H1 (cell line): Measurements from ENCODE around the gene MCF2L. TPM values are rescaled to one million over a fixed set of nuclear protein-coding genes. Genes with fewer than 3 reads are reported as not detected.

Experiments
- CTCF ChIA-PET: fragments of 300-600 bp; sonication (Branson Sonifier 250); formaldehyde crosslinking; loops from one replicate; lab custom pipeline; 2021; ENCODE audit not compliant: partially characterized antibody; lab: Charles Lee
- POLR2A ChIA-PET: fragments of 300-600 bp; sonication (Branson Sonifier 250); formaldehyde crosslinking; loops from one replicate; lab custom pipeline; 2021; ENCODE audit warnings: inconsistent platforms; ENCODE audit not compliant: partially characterized antibody; lab: Charles Lee
- DNase-seq, 2 experiments: peaks; one replicate each; pipeline versions ENCODE4 v3.0.0 to v3.0.0-alpha.2; 2010 to 2022; ENCODE audit warnings: low spot score in 2 of 2, low read depth in 1 of 2, mixed read lengths in 1 of 2
- FAIRE-seq: peaks from 2 replicates; lab custom pipeline; 2011; peaks lifted over from hg19 to GRCh38; lab: Jason Lieb, UNC
- H2AFZ ChIP-seq: 2 replicates; pipeline ENCODE4 v1.8.1; 2012; ENCODE audit warnings: low read length, inconsistent platforms
- H2AK5ac ChIP-seq: 2 replicates; pipeline ENCODE4 v1.6.1; 2013; ENCODE audit warnings: low read depth, low read length
- H2BK120ac ChIP-seq: replicated peaks from 2 replicates; pipeline ENCODE3; 2013; ENCODE audit warnings: low read depth, low read length, inconsistent platforms
- H2BK12ac ChIP-seq: 2 replicates; pipeline ENCODE4 v1.6.1; 2013; ENCODE audit warnings: low read depth, low read length
- H2BK15ac ChIP-seq: 2 replicates; pipeline ENCODE4 v1.6.1; 2013; ENCODE audit warnings: low read length
- H2BK20ac ChIP-seq: 2 replicates; pipeline ENCODE4 v1.6.1; 2013; ENCODE audit warnings: low read length
- H2BK5ac ChIP-seq: 2 replicates; pipeline ENCODE4 v1.6.1; 2013; ENCODE audit warnings: low read depth, low read length
- H3K14ac ChIP-seq: 2 replicates; pipeline ENCODE4 v1.6.1; 2013; ENCODE audit warnings: inconsistent platforms; ENCODE audit not compliant: insufficient read length
- H3K18ac ChIP-seq: 2 replicates; pipeline ENCODE4 v1.6.1; 2013; ENCODE audit warnings: low read length; ENCODE audit errors: extremely low read depth
- H3K23ac ChIP-seq: 2 replicates; pipeline ENCODE4 v1.6.1; 2013; ENCODE audit warnings: inconsistent platforms; ENCODE audit not compliant: insufficient read length
- H3K23me2 ChIP-seq: 2 replicates; pipeline ENCODE4 v1.6.1; 2013; ENCODE audit warnings: low read depth, low read length
- H3K27ac ChIP-seq: 2 replicates; pipeline ENCODE4 v1.6.1; 2011; ENCODE audit warnings: low read depth, low read length, inconsistent platforms
- H3K27me3 ChIP-seq, 4 experiments: replicated peaks in 1 of 4; 1 replicate in 1 of 4; 2 replicates in 3 of 4; pipeline versions ENCODE4 v1.6.1 to v1.8.1; 2011 to 2013; ENCODE audit warnings: low read length in 3 of 4, mild to moderate bottlenecking in 3 of 4, inconsistent platforms in 2 of 4, mixed read lengths in 2 of 4, moderate library complexity in 1 of 4; ENCODE audit not compliant: control insufficient read depth in 3 of 4, insufficient read depth in 3 of 4; ENCODE audit errors: extremely low read depth in 1 of 4
- H3K36me3 ChIP-seq, 4 experiments: 2 replicates each; pipeline versions ENCODE4 v1.6.1 to v1.8.1; 2011 to 2013; ENCODE audit warnings: mild to moderate bottlenecking in 4 of 4, low read length in 3 of 4, moderate library complexity in 2 of 4, control low read depth in 1 of 4, inconsistent platforms in 1 of 4; ENCODE audit not compliant: insufficient read depth in 4 of 4, control insufficient read depth in 2 of 4
- H3K4ac ChIP-seq: replicated peaks from 2 replicates; pipeline ENCODE3; 2013; ENCODE audit warnings: low read length, low read depth, mixed read lengths, inconsistent platforms; ENCODE audit not compliant: insufficient read length
- H3K4me1 ChIP-seq, 4 experiments: replicated peaks in 1 of 4; 1 replicate in 1 of 4; 2 replicates in 3 of 4; pipeline versions ENCODE4 v1.6.1 to v1.8.1; 2011 to 2013; ENCODE audit warnings: low read length in 3 of 4, inconsistent platforms in 2 of 4, mixed read lengths in 1 of 4; ENCODE audit not compliant: insufficient read depth in 4 of 4, control insufficient read depth in 3 of 4
- H3K4me2 ChIP-seq, 2 experiments: 2 replicates each; pipeline versions ENCODE4 v1.6.1 to v1.8.1; 2011 to 2013; ENCODE audit warnings: low read depth in 2 of 2, low read length in 2 of 2, control low read depth in 1 of 2, inconsistent platforms in 1 of 2, mild to moderate bottlenecking in 1 of 2; ENCODE audit not compliant: insufficient read depth in 1 of 2
- H3K4me3 ChIP-seq, 4 experiments: fragments of 200-600, 300-600 bp in 1 of 4; sonication (generic), shearing (Covaris generic), sonication (Bioruptor Twin) in 1 of 4; 2 replicates each; pipeline versions ENCODE4 v1.5.1 to v1.8.1; 2011 to 2016; ENCODE audit warnings: low read length in 4 of 4, low read depth in 3 of 4, control low read depth in 2 of 4, inconsistent platforms in 2 of 4, mild to moderate bottlenecking in 2 of 4, mixed read lengths in 1 of 4, moderate library complexity in 1 of 4; ENCODE audit not compliant: insufficient read depth in 2 of 4; ENCODE audit errors: extremely low read depth in 1 of 4
- H3K56ac ChIP-seq: replicated peaks from 2 replicates; pipeline ENCODE3; 2013; ENCODE audit warnings: low read depth, mild to moderate bottlenecking, mixed read lengths, low read length, inconsistent platforms; ENCODE audit not compliant: insufficient read length
- H3K79me1 ChIP-seq: 2 replicates; pipeline ENCODE4 v1.6.1; 2013; ENCODE audit warnings: low read depth, low read length, control low read depth
- H3K79me2 ChIP-seq, 2 experiments: 2 replicates each; pipeline versions ENCODE4 v1.6.1 to v1.8.1; 2012 to 2013; ENCODE audit warnings: low read length in 2 of 2, mild to moderate bottlenecking in 2 of 2, inconsistent platforms in 1 of 2; ENCODE audit not compliant: insufficient read depth in 2 of 2, control insufficient read depth in 1 of 2
- H3K9ac ChIP-seq, 4 experiments: replicated peaks in 1 of 4; 1 replicate in 1 of 4; 2 replicates in 3 of 4; pipeline versions ENCODE4 v1.6.1 to v1.8.1; 2011 to 2013; ENCODE audit warnings: low read depth in 3 of 4, low read length in 3 of 4, control low read depth in 2 of 4, mild to moderate bottlenecking in 2 of 4, moderate library complexity in 2 of 4, inconsistent platforms in 1 of 4; ENCODE audit errors: extremely low read depth in 1 of 4
- H3K9me3 ChIP-seq, 2 experiments: 2 replicates each; pipeline versions ENCODE4 v1.6.1 to v1.8.1; 2012 to 2013; ENCODE audit warnings: mild to moderate bottlenecking in 2 of 2, moderate library complexity in 2 of 2, control low read depth in 1 of 2, inconsistent platforms in 1 of 2, low read depth in 1 of 2, low read length in 1 of 2, mixed read lengths in 1 of 2; ENCODE audit not compliant: insufficient read depth in 2 of 2
- H4K20me1 ChIP-seq, 2 experiments: replicated peaks in 1 of 2; 2 replicates each; pipeline versions ENCODE3 to v1.8.1; 2011 to 2013; ENCODE audit warnings: inconsistent platforms in 2 of 2, low read length in 2 of 2, mild to moderate bottlenecking in 1 of 2; ENCODE audit not compliant: insufficient read depth in 2 of 2, control insufficient read depth in 1 of 2
- H4K5ac ChIP-seq: 2 replicates; pipeline ENCODE4 v1.6.1; 2013; ENCODE audit warnings: low read length, low read depth, mixed read lengths, inconsistent platforms; ENCODE audit not compliant: insufficient read length
- H4K8ac ChIP-seq: 2 replicates; pipeline ENCODE4 v1.8.0; 2013; ENCODE audit warnings: mild to moderate bottlenecking, moderate library complexity, low read length, inconsistent platforms; ENCODE audit not compliant: insufficient read depth; ENCODE audit errors: extremely low read depth
- H4K91ac ChIP-seq: replicated peaks from 2 replicates; pipeline ENCODE3; 2013; ENCODE audit warnings: low read length, mixed read lengths, inconsistent platforms; ENCODE audit not compliant: insufficient read length
- RXRA ChIP-seq: IDR thresholded peaks from 2 replicates; pipeline ENCODE4 v1.6.1; 2011; ENCODE audit warnings: low read depth, mild to moderate bottlenecking, low read length, moderate library complexity; ENCODE audit not compliant: insufficient read depth
- WGBS, 2 experiments: shearing (Covaris generic) in 1 of 2; methylation state at CpG; one replicate each; pipeline versions ENCODE4 v1.1.6 to v1.1.7; 2013 to 2015; ENCODE audit warnings: low lambda C conversion rate in 2 of 2, mixed read lengths in 2 of 2, inconsistent platforms in 1 of 2, low coverage in 1 of 2, missing lambda C conversion rate in 1 of 2; ENCODE audit not compliant: insufficient replicate concordance in 2 of 2, insufficient coverage in 1 of 2, insufficient read length in 1 of 2; ENCODE audit errors: extremely low coverage in 1 of 2, missing lambda C conversion rate in 1 of 2; 5-methylcytosine and 5-hydroxymethylcytosine counted together
- polyA plus RNA-seq, 7 experiments: library from polyadenylated mRNA; depleted of rRNA in 3 of 7; stranded (reverse) in 5 of 7; unstranded in 2 of 7; fragments of >200 nt in 5 of 7; fragments of 200-250 nt in 2 of 7; gene quantifications; 1 replicate in 5 of 7; 2 replicates in 1 of 7; 4 replicates in 1 of 7; pipeline versions ENCODE4 v1.2.1 to v1.2.3, GENCODE V29; 2011 to 2013; ENCODE audit warnings: missing spikeins in 2 of 7, mixed read lengths in 2 of 7
- total RNA-seq: library from RNA; stranded (reverse); fragmentation: NEBNext Ultra II Directional; extraction: Animal tissue kit (Norgen Biotek cat#: 25700); gene quantifications from 2 replicates; pipeline ENCODE4 v1.2.1, GENCODE V29; 2021

The MCF2L gene
- total and polyA plus RNA-seq, 2 of the 8 experiments (the other 6 are each of a cell fraction or from before 2014, with no cell fraction given) = 10.1 to 24.4 TPM

- FAIRE-seq = no peak
- CTCF ChIA-PET = interaction anchor here (0.6 to 1.7 kb wide), 3 partner anchors 7 to 111 kb away, joined by 3 to 6 read pairs (median 3); no protein-coding TSS in a partner anchor
These were observed 73.4 kb downstream of the MCF2L start for GRCh38 chr13:113042456-113042855.

More at GRCh38 chr13:113042456-113042855, 73.4 kb downstream of the MCF2L start:
- Histone ChIP-seq H2BK20ac (no peak overlapping the region), H4K20me1 (peaks cover 0 to 5% of the 10 kb centered on the region in 2 experiments), H3K9ac (no peak overlapping the region), H3K4me2 (no peak overlapping the region), H2AFZ (no peak overlapping the region), H3K23ac (no peak overlapping the region), H3K23me2 (no peaks in the 10 kb centered on the region), H3K27ac (no peak overlapping the region), H4K91ac (no peak overlapping the region), H3K4ac (no peak overlapping the region), H3K9me3 (no peaks in the 10 kb centered on the region), H2BK15ac (no peak overlapping the region), H2BK120ac (no peak overlapping the region), H2AK5ac (no peak overlapping the region), H2BK12ac (no peak overlapping the region), H3K56ac (no peak overlapping the region), H3K14ac (no peak overlapping the region), H3K36me3 (no peaks in the 10 kb centered on the region), H4K8ac (no peak overlapping the region), H3K27me3 (no peaks in the 10 kb centered on the region), H2BK5ac (no peak overlapping the region), H3K79me1 (no peaks in the 10 kb centered on the region), H3K4me1 (no peaks in the 10 kb centered on the region), H3K4me3 (no peak overlapping the region), H4K5ac (no peak overlapping the region), H3K18ac (no peak overlapping the region), H3K79me2 (no peaks in the 10 kb centered on the region)
- WGBS, 2 experiments = 90% methylated on average over 20 of the region's 20 CpGs; no CpG with 5 or more reads in 1 of the 2 experiments
- POLR2A ChIA-PET = no interaction called here
- no peak for DNase-seq
- TF ChIP-seq RXRA = no peak
